HL-60/S4 (cell line): Measurements from ENCODE around the gene KCNAB3.

Source experiments
- in situ Hi-C: fragments of 300-500 bp; cut with MboI; formaldehyde crosslinking; loops from 2 replicates; pipeline ENCODE4 v1.14.3; 2022; ENCODE audit warnings: low sequenced_read_pairs

KCNAB3 gene

DNA sequence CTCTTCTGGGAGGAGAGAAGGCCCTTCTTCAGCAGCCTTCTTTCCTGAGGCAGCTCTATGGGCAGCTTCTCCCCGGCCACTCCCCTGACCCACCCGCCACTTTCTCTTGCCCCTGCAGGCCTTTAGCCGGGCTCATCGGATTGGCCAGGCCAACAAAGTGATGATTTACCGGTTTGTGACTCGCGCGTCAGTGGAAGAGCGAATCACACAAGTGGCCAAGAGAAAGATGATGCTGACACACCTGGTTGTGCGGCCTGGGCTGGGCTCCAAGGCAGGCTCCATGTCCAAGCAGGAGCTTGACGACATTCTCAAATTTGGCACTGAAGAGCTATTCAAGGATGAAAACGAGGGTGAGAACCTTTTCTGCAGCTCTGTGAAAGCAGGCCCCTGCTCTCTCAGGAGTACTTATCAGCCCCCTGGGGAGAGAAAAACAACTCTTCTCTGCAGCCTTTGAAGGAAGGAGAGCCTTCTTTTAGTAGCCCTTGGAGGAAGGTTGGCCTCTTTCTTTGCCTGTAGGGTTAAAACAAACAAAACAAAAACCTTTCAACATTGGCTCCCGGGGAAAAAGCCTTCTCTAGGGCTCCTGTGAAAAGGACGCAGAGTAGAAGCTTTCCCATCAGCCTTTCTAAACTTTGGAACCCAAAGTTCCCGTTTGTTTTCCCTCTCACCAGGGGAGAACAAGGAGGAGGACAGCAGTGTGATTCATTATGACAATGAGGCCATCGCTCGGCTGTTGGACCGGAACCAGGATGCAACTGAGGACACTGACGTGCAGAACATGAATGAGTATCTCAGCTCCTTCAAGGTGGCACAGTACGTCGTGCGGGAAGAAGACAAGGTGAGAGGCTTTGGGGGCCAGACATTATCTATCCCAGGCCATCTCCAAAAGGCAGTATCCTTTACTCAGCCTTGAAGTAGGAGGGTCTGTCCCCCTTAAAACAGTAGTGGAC lies 26.2 kb downstream of the KCNAB3 start:
- in situ Hi-C loops, result no loop called here

DNA sequence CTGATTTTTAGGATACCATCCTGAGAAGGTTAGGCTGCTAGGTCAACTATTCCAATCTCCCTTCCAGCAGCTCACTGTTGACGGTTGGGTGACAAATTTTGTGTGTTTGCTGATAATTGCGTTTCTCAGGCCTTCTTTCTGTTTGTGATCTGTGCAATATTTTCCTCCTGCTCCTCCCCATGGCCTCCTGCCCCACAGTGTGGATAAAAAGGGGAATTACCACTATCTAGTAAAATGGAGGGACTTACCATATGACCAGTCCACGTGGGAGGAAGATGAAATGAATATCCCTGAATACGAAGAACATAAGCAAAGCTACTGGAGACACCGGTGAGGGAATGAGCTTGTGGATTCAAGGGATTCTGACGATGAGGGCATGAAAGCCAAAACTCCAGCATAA lies 31.9 kb downstream of the KCNAB3 start:
- in situ Hi-C loops, result no loop called here

GRCh38 chr17:7897090-7897489 lies 32.6 kb downstream of the KCNAB3 start:
- in situ Hi-C loops, result no loop called here

DNA sequence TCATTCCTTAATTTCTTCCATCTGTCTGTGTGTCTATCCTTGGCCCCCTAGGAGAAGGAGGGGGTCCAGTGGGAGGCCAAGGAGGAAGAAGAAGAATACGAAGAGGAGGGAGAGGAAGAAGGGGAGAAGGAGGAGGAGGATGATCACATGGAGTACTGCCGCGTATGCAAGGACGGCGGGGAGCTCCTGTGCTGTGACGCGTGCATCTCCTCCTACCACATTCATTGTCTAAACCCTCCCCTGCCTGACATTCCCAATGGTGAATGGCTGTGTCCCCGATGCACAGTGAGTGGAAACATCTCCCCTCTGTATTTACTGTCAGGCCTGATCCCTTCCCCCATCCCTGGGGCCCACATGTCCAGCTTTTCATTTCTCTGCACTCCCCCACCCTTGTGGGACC lies 34.8 kb downstream of the KCNAB3 start:
- in situ Hi-C loops, result no loop called here

DNA sequence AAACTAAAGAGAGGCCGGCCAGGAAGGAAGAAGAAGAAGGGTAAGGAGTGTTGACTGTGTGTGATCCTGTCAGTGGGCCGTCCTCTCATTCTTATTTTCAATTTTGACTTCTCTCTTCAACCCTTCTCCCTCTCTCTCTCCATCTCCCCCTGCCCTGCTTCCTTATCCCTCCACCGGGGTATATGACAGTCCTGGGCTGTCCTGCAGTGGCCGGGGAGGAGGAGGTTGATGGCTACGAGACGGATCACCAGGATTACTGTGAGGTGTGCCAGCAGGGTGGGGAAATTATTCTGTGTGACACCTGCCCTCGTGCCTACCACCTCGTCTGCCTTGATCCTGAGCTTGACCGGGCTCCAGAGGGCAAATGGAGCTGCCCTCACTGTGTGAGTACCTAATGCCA lies 35.4 kb downstream of the KCNAB3 start:
- in situ Hi-C loops, result no loop called here

- in situ Hi-C loops, result no loop called here
These were observed 36.3 kb downstream of the KCNAB3 start for GRCh38 chr17:7893187-7893880.

GRCh38 chr17:7889166-7889955 lies 40.3 kb downstream of the KCNAB3 start:
- in situ Hi-C loops, result no loop called here

DNA sequence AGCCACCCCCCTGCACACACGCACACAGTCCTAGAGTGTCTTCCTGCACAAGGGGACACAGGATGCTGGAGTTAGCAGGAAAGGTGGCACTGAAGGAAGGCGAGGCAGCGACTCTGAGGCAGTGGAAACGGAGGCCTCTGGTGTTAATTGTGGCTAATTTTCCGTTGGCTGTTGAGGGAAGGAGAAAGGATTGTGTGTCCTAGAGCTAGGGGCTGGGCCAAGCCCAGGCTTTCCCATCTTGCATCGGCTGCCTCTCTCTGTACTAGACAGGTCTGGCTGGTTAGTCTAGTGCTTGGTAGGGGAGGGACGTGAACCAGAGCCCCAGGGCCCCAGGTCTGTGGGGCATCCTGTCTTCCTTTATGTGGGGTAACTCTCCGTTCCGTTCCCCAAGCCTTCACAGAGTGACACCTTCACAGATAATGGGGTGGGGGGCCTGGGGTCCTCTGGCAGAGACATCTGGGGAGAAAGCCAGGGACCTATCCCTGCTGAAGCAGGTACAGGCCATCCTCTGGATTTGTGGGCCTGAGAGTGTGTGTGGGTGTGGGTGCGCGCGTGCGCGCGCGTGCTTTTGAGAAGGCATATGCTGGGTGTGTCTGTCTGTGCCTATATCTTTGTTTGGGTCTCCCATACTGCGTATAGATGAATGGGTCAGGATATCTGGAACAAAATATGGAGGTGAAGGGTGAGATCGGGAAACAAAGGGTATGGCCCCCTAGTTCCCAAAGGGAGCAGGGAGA lies 41.3 kb downstream of the KCNAB3 start, which contains the start of gene CHD3:
TSS of gene CHD3 (plus strand) at position 606 of the 737 bp plus-strand sequence. CDS start 212 bp downstream, outside the sequence.
- in situ Hi-C loops, result no loop called here

DNA sequence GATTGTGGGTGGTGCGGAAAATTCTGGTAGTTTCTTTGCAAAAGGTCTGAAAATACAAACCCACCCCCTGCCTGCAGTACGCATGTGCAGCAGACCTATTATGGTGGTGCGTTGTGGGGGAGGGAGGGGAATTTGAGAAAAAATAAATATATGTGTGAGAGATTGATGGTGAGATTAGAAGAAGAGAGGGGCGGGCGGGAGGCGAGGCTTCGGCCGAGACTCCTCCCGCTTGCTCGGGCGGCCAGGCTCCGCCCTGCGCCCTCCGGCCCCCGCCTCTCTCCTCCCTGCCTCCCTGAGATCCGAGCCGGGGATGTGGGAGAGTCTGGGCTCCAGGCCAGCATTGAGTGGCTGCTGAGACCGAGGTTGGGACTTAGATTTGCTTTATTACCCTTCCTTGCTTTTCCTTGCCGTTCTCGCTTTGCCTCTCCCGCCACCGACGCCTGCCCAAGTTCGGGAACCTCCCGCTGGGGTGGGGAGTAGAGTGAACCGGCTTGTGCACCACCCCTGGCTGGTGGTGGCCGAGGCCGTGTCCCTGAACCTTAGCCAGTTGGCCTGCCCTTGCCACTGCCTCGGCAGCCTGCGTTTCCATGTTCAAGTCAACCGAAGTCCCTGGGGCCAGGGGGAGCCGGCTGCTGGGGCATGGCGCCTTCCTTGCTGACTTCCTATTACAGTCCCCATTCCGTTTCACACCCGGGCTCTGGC lies 42.0 kb downstream of the KCNAB3 start:
- in situ Hi-C loops, result no loop called here

GRCh38 chr17:7887038-7887481 lies 42.6 kb downstream of the KCNAB3 start:
- in situ Hi-C loops, result no loop called here

DNA sequence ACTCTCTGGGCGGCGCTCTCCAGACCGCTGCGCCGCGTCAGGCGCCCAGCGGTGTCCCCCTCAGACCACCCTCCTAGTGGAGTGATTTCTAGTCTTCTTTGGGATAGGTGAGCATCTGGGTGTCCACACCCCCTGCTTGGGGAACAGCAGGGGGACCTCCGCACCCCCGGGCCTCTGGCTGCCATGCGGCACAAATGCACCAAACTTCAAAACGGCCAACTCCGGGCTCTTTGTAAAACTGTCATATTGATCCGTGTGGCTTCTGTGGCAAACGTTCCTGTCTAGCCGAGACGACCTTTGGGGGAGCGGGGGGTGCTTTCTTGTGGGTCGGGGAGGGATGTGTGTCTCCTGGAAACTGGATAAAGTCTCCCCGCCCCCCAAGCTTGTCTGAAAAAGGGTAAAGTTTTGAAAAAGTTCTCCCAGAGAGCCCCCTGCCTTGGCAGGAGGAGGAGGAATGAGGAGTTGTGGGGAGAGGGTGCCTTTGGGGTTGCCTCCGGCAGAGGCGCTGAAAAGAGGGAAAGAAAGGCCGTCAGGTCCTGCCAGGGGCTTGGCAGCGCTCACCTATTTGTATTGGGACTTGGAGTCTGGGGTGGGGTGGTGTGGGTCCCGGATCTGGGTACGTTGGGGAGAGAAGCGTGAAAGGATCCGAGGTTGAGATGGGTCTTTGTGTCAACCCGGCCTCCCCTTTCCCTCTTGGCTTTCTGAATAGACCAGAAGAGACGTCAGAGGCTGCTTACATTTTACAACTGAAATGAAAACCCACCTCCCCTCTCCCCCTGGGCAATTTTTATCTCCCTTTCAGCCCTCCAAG lies 43.2 kb downstream of the KCNAB3 start:
- in situ Hi-C loops, result no loop called here

DNA sequence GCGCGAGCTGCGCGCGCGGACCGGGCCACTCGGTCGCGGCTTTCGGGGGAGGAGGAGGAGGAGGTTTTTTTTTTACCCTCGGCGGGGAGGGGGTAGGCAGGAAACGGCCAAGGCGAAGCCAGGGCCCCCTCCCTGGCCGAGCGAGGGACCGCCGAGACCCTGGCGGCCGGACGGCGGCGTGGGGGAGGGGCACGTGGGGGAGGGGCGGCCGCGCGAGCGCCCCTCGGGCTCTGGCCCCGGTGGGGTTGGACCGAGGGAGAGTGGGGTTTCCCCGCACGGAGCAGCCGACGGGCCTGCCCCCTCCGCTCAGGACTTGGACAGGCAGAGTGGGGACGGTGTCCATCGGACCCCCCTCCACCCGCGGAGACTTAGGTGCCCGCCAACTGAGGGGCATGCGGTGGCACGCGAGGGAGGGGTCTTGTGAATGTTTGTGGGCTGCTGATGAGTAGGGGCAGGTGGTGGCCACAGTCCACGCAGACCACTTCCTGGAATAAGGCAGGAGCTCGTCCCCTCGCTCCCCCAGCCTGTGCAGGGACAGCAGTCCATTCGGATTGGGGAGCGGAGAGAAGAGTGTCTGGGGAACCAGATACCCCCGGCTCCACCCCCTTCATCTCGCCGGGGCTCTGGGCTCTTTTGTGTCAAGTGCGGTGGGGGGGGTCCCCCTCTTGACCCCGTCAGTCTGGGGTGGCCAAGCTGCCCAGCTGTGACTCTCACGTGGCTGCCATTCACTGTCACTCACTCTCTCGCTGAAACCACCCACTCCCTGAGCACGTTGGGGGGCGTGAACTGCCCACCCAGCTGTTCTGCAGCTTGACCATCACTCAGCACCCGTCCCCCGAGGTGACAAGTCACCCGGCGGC lies 44.1 kb downstream of the KCNAB3 start:
- in situ Hi-C loops, result no loop called here

DNA sequence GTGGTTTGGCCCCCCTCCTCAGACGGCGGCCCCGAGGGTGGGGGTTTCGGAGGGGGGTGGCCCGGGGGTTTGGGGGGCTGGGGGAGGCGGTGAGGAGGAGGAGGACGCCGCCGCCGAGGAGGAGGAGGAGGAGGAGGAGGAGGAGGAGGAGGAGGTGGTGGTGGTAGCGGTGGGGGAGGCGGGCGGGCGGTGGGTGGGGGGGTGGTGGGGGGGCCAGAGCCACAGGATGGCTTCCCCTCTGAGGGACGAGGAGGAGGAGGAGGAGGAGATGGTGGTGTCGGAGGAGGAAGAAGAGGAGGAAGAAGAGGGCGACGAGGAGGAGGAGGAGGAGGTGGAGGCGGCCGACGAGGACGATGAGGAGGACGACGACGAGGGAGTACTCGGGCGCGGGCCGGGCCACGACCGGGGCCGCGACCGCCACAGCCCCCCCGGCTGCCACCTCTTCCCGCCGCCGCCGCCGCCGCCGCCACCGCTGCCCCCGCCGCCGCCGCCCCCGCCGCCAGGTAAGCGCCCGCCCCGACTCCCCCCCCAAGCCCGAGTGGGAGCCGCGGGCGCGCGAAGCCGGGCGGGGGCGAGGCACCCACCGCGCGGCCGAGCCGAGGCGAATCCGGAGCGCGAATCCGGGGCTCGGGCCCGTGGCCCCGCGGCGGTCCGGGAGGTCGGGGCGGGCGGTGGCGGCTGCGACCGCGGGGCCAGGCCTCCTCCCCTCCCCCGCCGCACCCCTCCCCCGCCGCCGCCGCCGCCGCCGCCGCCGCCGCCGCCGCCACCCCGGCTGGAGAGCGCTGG lies 44.9 kb downstream of the KCNAB3 start:
- in situ Hi-C loops, result no loop called here

DNA sequence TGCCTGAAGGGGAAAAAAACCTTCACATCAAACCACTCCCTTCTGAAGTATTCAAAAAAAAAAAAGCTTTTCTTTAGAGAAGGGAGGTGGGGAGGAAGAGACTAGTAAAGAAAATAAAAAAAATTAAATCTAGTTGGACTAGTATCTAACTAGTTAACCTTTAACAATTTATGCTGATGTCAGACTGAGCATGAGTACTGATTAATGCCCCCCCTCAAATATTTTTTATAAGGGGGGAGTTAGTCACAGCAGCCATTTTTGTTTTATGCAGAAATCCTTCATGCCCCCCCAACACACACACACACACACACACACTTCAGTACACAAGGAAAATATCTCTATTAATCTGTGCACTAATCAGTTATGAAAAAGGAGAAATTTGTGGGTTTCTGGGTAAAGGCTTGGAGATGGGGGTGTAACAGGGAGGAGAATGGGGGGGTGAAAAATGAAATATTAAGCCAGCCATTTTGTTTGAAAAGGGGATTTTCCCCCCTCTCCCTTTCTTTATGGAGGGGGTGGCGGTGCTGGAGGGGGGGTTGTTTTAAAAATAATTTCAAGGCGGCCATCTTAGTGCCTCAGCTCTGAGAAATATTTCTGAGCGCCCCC lies 45.8 kb downstream of the KCNAB3 start:
- in situ Hi-C loops, result no loop called here

GRCh38 chr17:7882629-7883028 lies 47.0 kb downstream of the KCNAB3 start:
- in situ Hi-C loops, result no loop called here

GRCh38 chr17:7882068-7882467 lies 47.6 kb downstream of the KCNAB3 start:
- in situ Hi-C loops, result no loop called here
